GM21526 (cell line): ENCODE results near the gene KCNG4.
"Not testable (repeated sequence)": the region's sequence is repeated elsewhere in the genome, so short reads cannot be mapped to it uniquely, and the experiment has no call there.

Experiments
- ATAC-seq: cut with Tn5 transposase; IDR thresholded peaks from one replicate; pipeline ENCODE4 v1.9.1; 2021; ENCODE audit warnings: moderate library complexity; ENCODE audit not compliant: unreplicated experiment, low FRiP score

KCNG4 gene

GRCh38 chr16:84237994-84238750 lies 1.6 kb downstream of the KCNG4 start:
- ATAC-seq, result no peak

DNA sequence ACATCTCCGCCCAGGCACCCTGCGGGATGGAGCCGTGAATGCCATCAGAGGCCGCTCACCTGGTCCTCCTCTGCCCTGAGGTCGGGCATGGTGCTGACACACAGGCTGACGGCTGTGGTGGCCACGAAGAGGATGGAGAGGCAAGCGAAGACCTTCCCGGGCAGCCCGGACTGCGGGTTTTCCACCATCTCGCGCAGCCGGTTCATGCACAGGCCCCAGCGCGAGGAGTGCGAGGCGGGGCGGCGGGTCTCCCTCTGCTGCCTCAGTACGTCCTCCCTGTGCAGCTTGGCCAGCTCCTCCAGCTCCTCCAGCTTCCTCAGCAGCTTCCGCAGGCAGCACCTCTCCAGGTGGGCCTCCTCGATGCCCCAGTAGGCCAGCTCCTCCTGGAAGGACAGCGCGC lies 3.1 kb downstream of the KCNG4 start:
- ATAC-seq, result no peak

DNA sequence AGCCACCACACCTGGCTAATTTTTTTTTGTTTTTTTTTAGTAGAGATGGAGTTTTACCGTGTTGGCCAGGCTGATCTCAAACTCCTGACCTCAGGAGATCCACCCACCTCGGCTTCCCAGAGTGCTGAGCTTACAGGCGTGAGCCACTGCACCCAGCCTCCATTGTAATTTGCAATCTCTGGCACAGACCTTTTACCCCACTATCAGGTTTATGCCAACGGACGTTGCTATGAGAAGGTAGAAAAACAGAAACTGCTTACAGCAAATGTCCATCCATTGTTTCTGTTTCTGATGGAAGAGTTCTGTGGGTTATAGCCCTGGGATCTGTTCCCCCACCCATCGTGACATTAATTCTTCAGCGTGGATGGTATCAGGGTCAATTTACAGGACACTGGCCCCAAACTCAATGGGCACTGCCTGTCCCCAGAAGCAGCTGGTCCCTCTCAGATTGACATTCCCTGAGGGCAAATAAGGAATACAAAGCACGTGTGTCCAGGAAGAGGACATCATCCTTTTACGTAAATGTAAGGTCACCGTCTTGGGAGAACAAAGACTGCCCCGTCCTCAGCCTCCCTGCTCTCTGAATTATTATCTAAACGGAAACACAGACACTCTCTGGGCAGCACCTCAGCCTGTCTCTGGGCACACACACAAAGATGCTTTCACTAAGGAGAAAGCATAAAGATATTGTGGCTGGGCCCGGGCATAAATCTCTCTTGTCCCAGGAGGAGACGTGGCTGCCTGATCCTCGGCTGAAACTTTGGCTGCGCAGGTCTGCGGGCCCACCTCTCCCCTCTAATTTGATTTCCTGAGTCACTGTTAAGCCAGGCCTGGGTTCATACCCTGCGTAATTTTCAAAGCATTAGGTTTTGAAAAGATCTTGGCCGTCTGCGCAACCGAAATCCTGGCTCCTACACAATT lies 5.2 kb downstream of the KCNG4 start:
- ATAC-seq, result no peak

- ATAC-seq, result no peak
Measured at GRCh38 chr16:84233748-84234147, 6.1 kb downstream of the KCNG4 start.

DNA sequence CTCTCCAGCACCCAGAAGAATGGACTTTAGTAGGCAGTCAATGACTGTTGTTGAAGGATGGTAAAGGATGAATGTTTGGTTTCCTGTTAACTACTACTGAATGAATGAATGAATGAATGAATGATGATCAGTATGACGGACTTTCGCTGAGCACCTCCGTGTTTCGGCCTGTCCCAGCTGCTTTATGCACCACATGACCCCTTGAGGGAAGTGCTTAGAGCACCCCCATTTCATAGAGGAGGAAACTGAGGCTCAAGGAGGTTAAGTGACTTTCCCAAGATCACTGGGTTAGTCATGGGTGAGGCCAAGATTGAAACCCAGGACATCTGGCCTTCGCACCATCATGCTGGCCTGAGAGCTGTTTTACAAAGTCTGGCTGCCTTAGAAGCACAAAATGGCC lies 6.8 kb downstream of the KCNG4 start:
- ATAC-seq, result no peak

DNA sequence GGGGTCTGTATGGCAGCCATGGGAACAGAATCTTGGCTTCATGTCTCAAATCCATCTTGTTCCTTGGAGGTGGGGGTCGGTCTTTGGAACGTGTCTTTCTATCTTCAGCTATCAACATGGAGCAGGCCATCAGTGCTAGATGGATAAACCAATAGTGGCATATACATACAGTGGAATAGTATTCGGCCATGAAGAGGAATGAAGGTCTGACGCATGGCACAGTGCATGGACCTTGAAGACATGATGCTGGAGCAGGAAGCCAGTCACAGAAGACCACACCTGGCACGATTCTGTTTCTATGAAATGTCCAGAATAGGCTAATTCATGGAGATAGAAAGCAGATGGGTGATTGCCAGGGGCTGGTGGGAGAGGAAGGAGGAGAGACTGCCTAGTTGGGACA lies 7.8 kb downstream of the KCNG4 start:
- no peak for ATAC-seq

DNA sequence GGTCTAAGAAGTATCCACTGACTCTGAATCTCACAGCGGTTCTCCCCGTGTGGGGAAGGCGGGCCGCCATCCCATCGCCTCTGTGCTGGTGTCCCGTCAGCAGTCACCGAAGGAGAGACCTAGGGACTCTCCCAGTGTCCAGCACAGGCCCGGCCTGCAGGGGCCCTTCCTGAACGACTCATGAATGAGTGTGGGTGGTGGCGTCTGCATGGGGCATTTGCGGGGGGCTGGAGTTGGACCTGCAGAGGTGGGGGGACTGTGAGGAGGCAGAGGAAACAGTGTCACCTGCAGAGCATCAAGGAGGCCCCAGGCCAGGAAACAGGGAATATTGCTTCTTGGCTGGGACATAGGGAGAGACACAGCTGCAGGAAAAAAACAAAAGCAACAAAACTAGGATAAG lies 10.3 kb downstream of the KCNG4 start:
- ATAC-seq, result no peak

GRCh38 chr16:84228256-84228838 lies 11.5 kb downstream of the KCNG4 start:
- ATAC-seq, result no peak

DNA sequence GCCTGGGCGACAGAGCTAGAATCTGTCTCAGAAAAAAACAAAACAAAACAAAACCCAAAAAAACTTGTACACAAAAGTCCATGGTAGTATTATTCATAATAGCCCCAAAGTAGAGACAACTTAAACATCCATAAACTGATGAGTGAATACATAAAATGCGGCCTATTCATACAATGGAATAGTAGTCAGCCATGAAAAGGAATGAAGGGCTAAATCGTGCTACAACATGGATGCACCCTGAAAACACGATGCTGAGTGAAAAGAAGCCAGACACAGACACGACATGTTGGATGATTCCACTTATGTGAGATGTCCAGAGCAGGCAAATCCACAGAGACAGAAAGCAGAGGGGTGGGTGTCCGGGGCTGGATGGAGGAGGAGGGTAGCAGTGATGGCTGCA lies 12.3 kb downstream of the KCNG4 start:
- no peak for ATAC-seq

- no peak for ATAC-seq
Measured at GRCh38 chr16:84226026-84226425, 13.8 kb downstream of the KCNG4 start.

DNA sequence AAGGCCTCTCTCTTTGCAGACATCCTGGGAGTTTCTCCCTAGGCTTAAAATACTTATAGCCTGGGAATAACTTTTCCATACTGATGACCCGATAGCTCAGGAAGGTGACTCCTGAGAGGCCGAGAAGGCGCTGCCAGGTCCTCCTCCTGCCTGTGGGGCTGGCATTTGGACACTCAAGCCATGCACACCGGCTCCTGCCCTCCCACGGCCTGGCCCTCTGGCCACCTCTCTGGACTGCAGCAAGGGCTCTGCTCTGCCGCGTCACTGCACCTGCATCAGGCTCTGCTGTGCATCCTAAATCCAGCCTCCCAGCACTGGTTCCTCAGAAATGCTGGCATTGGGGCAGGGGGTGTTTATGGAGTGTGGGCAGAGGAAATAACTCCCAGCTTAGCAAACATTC lies 14.2 kb downstream of the KCNG4 start:
- no peak for ATAC-seq

- ATAC-seq, result no peak
Measured at GRCh38 chr16:84225126-84225525, 14.7 kb downstream of the KCNG4 start.

- no peak for ATAC-seq
Measured at GRCh38 chr16:84224554-84224953, 15.3 kb downstream of the KCNG4 start.

- ATAC-seq, result no peak
Measured at GRCh38 chr16:84223456-84223855, 16.4 kb downstream of the KCNG4 start.

- ATAC-seq, result no peak
Measured at GRCh38 chr16:84220851-84221250, 19.0 kb downstream of the KCNG4 start.

- ATAC-seq, result no peak
Measured at GRCh38 chr16:84218956-84219355, 20.9 kb downstream of the KCNG4 start.

DNA sequence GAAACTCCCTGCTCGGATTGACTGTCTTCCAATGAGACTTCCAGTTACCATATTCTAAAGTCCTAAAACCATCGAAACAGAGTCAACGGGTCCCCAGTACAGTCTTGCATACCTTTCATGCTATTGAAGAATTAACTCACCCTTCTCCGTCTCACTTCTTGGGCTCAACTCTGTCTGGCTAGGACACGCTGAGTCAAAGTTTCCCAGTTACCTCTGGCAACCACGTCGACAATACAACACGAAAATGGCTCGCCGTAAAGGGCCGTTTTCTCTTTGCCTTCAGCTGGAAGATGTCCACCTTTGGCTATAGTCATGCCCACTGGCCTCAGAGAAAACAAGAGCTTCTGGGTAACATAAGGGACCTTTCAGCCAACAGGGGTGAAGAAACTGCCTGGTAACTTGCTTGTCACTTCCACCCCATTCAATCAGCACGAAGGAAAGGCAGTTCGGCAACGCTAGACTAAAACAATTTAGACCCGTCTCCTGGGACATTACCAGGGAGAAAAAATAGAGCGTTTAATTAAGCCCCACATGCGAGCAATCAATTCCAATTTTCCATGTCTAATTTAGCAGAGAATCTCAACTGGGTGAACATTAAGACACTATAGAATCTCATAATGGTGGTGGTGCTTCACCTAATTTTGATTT lies 21.5 kb downstream of the KCNG4 start:
- no peak for ATAC-seq

DNA sequence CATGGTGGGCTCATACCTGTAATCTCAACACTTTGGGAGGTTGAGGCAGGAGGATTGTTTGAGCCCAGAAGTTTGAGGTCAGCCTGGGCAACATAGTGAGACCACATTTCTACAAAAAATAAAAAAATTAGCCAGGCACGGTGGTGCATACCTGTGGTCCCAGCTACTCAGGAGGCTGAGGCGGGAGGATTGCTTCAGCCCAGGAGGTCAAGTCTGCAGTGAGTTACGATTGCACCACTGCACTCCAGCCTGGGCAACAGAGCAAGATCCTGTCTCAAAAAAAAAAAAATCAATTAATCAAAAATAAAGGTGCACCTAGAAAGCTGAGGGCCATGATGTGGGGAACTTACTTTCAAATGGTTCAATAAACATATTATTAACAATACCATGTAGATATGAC lies 23.7 kb downstream of the KCNG4 start:
- not testable (repeated sequence) for ATAC-seq

DNA sequence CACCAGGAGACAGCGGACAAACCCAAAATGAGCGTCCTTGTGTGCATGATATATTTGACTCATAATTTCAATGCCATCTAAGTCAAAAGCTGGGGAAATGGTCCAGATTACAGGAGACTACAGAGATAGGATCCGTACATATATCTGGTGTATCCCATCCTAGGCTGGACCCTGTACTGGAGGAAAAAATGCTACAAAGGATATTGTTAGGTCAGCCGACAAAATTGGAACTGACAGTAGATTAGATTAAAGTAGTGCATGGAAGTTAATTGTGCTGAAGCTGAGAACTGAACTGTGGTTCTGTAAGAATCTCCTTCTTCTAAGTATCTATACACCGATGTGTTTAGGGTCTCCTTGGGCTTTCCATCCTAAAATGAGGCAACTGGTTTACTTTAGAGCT lies 24.3 kb downstream of the KCNG4 start:
- no peak for ATAC-seq

DNA sequence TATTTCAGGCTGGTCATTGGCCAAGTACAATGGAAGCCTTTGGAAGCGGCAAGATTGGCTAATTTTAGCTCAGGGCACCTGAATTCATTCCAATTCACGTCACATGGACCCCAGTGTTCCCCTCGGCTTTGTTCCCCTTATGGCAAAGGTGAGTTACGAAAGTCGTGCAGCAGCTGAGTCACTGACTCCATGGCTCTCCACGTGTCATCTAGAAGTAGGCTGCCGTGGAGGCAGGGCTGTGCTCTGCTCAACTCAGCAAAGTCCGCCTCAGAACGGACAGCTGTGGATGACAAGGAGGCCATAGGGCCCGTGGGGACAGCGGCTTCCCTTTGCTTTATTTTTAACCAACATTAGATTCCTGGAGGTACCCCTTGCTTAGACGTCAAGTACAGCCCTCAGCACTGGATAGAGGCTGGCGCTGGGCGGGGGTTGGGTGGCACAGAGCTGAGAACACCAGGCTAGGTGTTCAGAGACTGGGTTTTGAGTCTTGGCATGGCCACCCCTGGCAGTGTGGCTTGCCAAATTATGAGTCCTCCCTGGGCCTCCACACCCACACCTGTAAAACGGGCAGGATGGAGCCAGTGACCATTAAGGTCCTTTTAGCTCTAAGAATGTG lies 25.3 kb downstream of the KCNG4 start:
- ATAC-seq, result no peak

GRCh38 chr16:84212631-84213030 lies 27.2 kb downstream of the KCNG4 start:
- ATAC-seq, result no peak
